K562 (cell line): ENCODE results near the gene PLSCR3. TPM values are rescaled to one million over a fixed set of nuclear protein-coding genes. Genes with fewer than 3 reads are reported as not detected.
A peak's percentile ranks its signal among the peaks of the same experiment; 100 is the strongest.

Experiments
- BCL6 ChIP-seq: fragments of 250-450 bp; sonication (Bioruptor Pico); IDR thresholded peaks from 2 replicates; pipeline ENCODE4 v1.4.0; 2020
- BRF1 ChIP-seq: IDR thresholded peaks from 3 replicates; pipeline ENCODE4 v1.6.1; 2011; ENCODE audit warnings: borderline replicate concordance, mild to moderate bottlenecking; ENCODE audit not compliant: insufficient read length; ENCODE audit errors: extremely low read depth
- DIDO1 ChIP-seq: fragments of 450-650 bp; IDR thresholded peaks from 2 replicates; pipeline ENCODE4 v1.6.1; 2016; ENCODE audit warnings: low read depth, missing biosample characterization, missing genetic modification characterization
- ELF4 ChIP-seq: fragments of 450-650 bp; formaldehyde crosslinking; IDR thresholded peaks from 2 replicates; pipeline ENCODE4 v1.4.0; 2022; ENCODE audit warnings: missing genetic modification characterization
- ESRRA ChIP-seq: fragments of 450-650 bp; IDR thresholded peaks from 2 replicates; pipeline ENCODE4 v1.6.1; 2014; ENCODE audit warnings: low read depth, mild to moderate bottlenecking, moderate library complexity, borderline replicate concordance
- ETS2 ChIP-seq: IDR thresholded peaks from 2 replicates; pipeline ENCODE4 v1.6.1; 2016; ENCODE audit warnings: borderline replicate concordance, missing genetic modification characterization, mild to moderate bottlenecking, moderate library complexity, missing compliant biosample characterization; ENCODE audit not compliant: poor library complexity, severe bottlenecking
- HDAC8 ChIP-seq: fragments of 450-650 bp; IDR thresholded peaks from 2 replicates; pipeline ENCODE4 v1.6.1; 2016; ENCODE audit warnings: mild to moderate bottlenecking, missing genetic modification characterization, moderate library complexity, missing compliant biosample characterization
- MBD1 ChIP-seq: fragments of 250-450 bp; sonication (Bioruptor Pico); IDR thresholded peaks from 2 replicates; pipeline ENCODE4 v1.8.0; 2022; ENCODE audit warnings: inconsistent platforms
- MECOM ChIP-seq: fragments of 250-450 bp; sonication (Bioruptor Pico); IDR thresholded peaks from 2 replicates; pipeline ENCODE4 v1.8.0; 2022; ENCODE audit warnings: inconsistent platforms
- NCOA6 ChIP-seq: fragments of 450-650 bp; IDR thresholded peaks from 2 replicates; pipeline ENCODE4 v1.6.1; 2017; ENCODE audit warnings: mild to moderate bottlenecking
- NFIC ChIP-seq: fragments of 450-650 bp; IDR thresholded peaks from 2 replicates; pipeline ENCODE4 v1.6.1; 2017; ENCODE audit warnings: mild to moderate bottlenecking, inconsistent platforms
- PTBP1 ChIP-seq: fragments of 200-400 bp; formaldehyde crosslinking; IDR thresholded peaks from 2 replicates; pipeline ENCODE4 v1.6.1; 2017; ENCODE audit warnings: low read depth, low read length
- PTRF ChIP-seq: fragments of 450-650 bp; IDR thresholded peaks from 2 replicates; pipeline ENCODE4 v1.6.1; 2016; ENCODE audit warnings: mild to moderate bottlenecking, missing genetic modification characterization, missing compliant biosample characterization
- RNF2 ChIP-seq: sonication (generic); IDR thresholded peaks from 2 replicates; pipeline ENCODE4 v1.6.1; 2016
- SMARCA5 ChIP-seq: fragments of 450-650 bp; IDR thresholded peaks from 2 replicates; pipeline ENCODE4 v1.6.1; 2016
- SNIP1 ChIP-seq: fragments of 450-650 bp; IDR thresholded peaks from 2 replicates; pipeline ENCODE4 v1.7.1; 2017; ENCODE audit warnings: low read depth, mild to moderate bottlenecking
- ZBTB26 ChIP-seq: fragments of 450-650 bp; formaldehyde crosslinking; IDR thresholded peaks from 2 replicates; pipeline ENCODE4 v1.4.0; 2022; ENCODE audit warnings: missing genetic modification characterization
- ZNF232 ChIP-seq: sonication (generic); formaldehyde crosslinking; IDR thresholded peaks from 2 replicates; pipeline ENCODE4 v1.8.0; 2022; ENCODE audit warnings: mild to moderate bottlenecking, missing genetic modification reagents
- ZNF696 ChIP-seq: fragments of 250-450 bp; sonication (Bioruptor Pico); conservative IDR thresholded peaks from 2 replicates; pipeline ENCODE4 v1.4.0; 2020; ENCODE audit warnings: mild to moderate bottlenecking, moderate library complexity
- polyA plus RNA-seq, 8 experiments: library from polyadenylated mRNA; depleted of rRNA in 4 of 8; stranded (reverse) in 5 of 8; unstranded in 3 of 8; fragments of >200 nt; fragmentation: Nextera tagmentation in 2 of 8; fragmentation: Illumina TruSeq in 1 of 8; extraction: Ambion mirVana in 2 of 8; extraction: Trizol in 1 of 8; gene quantifications; 2 replicates each; pipeline versions ENCODE4 v1.2.1 to v1.2.3, GENCODE V29; 2011 to 2014; ENCODE audit warnings: inconsistent platforms in 1 of 8, missing spikeins in 1 of 8
- total RNA-seq, 7 experiments: library from RNA; depleted of rRNA in 6 of 7; stranded (reverse); fragments of >200 nt in 6 of 7; fragmentation: Illumina TruSeq in 2 of 7; extraction: Trizol in 2 of 7; gene quantifications; 2 replicates each; pipeline versions ENCODE4 v1.2.1 to v1.2.3, GENCODE V29; 2011 to 2021; ENCODE audit warnings: low replicate concordance in 1 of 7
- TF ChIP-seq, protein P1 (sequence below): fragments of 450-650 bp; formaldehyde crosslinking; IDR thresholded peaks from 2 replicates; pipeline ENCODE4 v1.4.0; 2020; ENCODE audit warnings: mild to moderate bottlenecking, mixed read lengths
- TF ChIP-seq, protein P2 (sequence below): fragments of 200-400 bp; formaldehyde crosslinking; IDR thresholded peaks from 2 replicates; pipeline ENCODE4 v1.6.1; 2017; ENCODE audit warnings: mild to moderate bottlenecking, low read depth, low read length, moderate library complexity
- TF ChIP-seq, protein P3 (sequence below): fragments of 450-650 bp; formaldehyde crosslinking; IDR thresholded peaks from 2 replicates; pipeline ENCODE4 v1.4.0; 2020; ENCODE audit warnings: mild to moderate bottlenecking, moderate library complexity

PLSCR3 gene
- total and polyA plus RNA-seq, 9 of the 15 experiments (the other 6 are each of a cell fraction or from before 2014, with no cell fraction given): 3.2 to 16.8 (median 4.5) TPM

GRCh38 chr17:7394452-7395191 is at the start of gene PLSCR3 (continued):
- TF ChIP-seq ZBTB26 (CRISPR knock-in tag): no peak
- TF ChIP-seq, protein P1, sequence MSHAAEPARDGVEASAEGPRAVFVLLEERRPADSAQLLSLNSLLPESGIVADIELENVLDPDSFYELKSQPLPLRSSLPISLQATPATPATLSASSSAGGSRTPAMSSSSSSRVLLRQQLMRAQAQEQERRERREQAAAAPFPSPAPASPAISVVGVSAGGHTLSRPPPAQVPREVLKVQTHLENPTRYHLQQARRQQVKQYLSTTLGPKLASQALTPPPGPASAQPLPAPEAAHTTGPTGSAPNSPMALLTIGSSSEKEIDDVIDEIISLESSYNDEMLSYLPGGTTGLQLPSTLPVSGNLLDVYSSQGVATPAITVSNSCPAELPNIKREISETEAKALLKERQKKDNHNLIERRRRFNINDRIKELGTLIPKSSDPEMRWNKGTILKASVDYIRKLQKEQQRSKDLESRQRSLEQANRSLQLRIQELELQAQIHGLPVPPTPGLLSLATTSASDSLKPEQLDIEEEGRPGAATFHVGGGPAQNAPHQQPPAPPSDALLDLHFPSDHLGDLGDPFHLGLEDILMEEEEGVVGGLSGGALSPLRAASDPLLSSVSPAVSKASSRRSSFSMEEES (CRISPR knock-in tag): no peak
- TF ChIP-seq SMARCA5: no peak
- no peak for TF ChIP-seq ZNF232 (CRISPR knock-in tag)
- TF ChIP-seq PTRF: no peak
- TF ChIP-seq DIDO1 (tag): no peak
- TF ChIP-seq RNF2: no peak
- no peak for TF ChIP-seq ELF4 (CRISPR knock-in tag)
- no peak for TF ChIP-seq NCOA6
- TF ChIP-seq, protein P2, sequence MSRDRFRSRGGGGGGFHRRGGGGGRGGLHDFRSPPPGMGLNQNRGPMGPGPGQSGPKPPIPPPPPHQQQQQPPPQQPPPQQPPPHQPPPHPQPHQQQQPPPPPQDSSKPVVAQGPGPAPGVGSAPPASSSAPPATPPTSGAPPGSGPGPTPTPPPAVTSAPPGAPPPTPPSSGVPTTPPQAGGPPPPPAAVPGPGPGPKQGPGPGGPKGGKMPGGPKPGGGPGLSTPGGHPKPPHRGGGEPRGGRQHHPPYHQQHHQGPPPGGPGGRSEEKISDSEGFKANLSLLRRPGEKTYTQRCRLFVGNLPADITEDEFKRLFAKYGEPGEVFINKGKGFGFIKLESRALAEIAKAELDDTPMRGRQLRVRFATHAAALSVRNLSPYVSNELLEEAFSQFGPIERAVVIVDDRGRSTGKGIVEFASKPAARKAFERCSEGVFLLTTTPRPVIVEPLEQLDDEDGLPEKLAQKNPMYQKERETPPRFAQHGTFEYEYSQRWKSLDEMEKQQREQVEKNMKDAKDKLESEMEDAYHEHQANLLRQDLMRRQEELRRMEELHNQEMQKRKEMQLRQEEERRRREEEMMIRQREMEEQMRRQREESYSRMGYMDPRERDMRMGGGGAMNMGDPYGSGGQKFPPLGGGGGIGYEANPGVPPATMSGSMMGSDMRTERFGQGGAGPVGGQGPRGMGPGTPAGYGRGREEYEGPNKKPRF: no peak
- TF ChIP-seq SNIP1: no peak
- TF ChIP-seq ESRRA: 0 out of 2 replicates have a peak, but pooled peaks have one; percentile 29
- no peak for TF ChIP-seq ETS2 (tag)
- 0 out of 2 replicates have a peak, but pooled peaks have one; percentile 51 for TF ChIP-seq HDAC8
- no peak for TF ChIP-seq MECOM (CRISPR knock-in tag)
- no peak for TF ChIP-seq MBD1
- TF ChIP-seq, protein P3, sequence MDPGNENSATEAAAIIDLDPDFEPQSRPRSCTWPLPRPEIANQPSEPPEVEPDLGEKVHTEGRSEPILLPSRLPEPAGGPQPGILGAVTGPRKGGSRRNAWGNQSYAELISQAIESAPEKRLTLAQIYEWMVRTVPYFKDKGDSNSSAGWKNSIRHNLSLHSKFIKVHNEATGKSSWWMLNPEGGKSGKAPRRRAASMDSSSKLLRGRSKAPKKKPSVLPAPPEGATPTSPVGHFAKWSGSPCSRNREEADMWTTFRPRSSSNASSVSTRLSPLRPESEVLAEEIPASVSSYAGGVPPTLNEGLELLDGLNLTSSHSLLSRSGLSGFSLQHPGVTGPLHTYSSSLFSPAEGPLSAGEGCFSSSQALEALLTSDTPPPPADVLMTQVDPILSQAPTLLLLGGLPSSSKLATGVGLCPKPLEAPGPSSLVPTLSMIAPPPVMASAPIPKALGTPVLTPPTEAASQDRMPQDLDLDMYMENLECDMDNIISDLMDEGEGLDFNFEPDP (CRISPR knock-in tag): no peak
- no peak for TF ChIP-seq PTBP1
- TF ChIP-seq NFIC: 0 out of 2 replicates have a peak, but pooled peaks have one; percentile 4
- TF ChIP-seq BCL6 (CRISPR knock-in tag): no peak
- TF ChIP-seq ZNF696 (CRISPR knock-in tag): no peak
- TF ChIP-seq BRF1: no peak
